CD4-positive, alpha-beta T cell treated with Interleukin-21 for 1 hour (primary cell): ENCODE measurements around the gene AOC2.
"Not testable (repeated sequence)": the region's sequence is repeated elsewhere in the genome, so short reads cannot be mapped to it uniquely, and the experiment has no call there.

Experiments used
- DNase-seq: peaks from one replicate; pipeline ENCODE4 v3.0.0-alpha.2; 2020

AOC2 gene

GRCh38 chr17:42832934-42833766, 11.2 kb upstream of the AOC2 start, which contains the start of gene PSME3:
PSME3 (plus strand) TSS chr17:42833397; CDS start chr17:42833632, 235 bp downstream.
- peak; percentile 91 for DNase-seq

DNA sequence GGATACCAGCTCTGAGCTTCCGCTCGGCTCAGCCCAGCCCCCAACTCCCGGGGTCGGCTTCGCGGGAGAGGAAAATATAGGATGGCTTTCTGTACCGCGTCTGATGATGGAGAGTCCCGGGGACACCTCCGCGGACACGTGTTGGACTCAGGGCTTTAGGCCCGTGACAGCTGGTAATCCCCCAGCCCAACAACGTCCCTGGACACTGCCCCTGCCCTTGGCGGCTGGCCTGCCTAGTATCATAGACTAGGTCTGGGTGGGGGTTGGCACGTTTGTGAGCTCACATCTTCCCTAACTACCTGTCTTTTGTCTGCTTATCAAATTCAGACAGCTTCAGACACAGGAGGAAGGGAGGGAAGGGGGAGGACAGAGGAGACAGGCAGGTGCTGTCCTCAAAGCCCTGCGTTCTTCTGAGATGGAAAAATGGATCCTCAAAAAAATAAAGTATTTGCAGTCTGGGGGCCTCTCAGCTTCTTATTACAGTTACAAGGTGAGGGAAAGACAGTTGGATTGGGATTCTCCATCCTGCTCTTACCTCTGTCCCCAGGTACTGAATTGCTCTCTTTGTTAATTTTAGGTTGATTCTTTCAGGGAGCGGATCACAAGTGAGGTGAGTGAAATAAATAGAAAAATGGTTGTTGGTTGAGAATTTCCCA, 10.5 kb upstream of the AOC2 start:
- DNase-seq = peak; percentile 4

DNA sequence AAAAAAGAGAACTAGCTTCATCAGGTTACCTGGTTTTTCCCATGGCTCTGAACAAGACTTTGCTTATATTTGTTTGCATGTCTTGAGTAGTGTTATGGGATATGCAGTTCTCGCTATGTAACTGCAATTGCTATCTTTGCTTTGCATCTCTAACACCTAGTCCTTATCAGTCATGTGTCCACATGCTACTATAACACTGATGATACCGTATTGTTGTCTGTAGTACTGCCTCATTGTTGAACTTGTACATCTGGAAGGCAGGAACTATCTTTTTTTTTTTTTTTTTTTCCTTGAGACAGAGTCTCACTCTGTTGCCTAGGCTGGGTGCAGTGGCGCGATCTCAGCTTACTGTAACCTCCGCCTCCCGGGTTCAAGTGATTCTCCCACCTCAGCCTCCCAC, 8.6 kb upstream of the AOC2 start:
- no peak for DNase-seq

GRCh38 chr17:42841975-42842685, 2.2 kb upstream of the AOC2 start:
- no peak for DNase-seq

- peak; percentile 34 for DNase-seq
Observed at GRCh38 chr17:42843358-42843934, 934 bp upstream of the AOC2 start.

DNA sequence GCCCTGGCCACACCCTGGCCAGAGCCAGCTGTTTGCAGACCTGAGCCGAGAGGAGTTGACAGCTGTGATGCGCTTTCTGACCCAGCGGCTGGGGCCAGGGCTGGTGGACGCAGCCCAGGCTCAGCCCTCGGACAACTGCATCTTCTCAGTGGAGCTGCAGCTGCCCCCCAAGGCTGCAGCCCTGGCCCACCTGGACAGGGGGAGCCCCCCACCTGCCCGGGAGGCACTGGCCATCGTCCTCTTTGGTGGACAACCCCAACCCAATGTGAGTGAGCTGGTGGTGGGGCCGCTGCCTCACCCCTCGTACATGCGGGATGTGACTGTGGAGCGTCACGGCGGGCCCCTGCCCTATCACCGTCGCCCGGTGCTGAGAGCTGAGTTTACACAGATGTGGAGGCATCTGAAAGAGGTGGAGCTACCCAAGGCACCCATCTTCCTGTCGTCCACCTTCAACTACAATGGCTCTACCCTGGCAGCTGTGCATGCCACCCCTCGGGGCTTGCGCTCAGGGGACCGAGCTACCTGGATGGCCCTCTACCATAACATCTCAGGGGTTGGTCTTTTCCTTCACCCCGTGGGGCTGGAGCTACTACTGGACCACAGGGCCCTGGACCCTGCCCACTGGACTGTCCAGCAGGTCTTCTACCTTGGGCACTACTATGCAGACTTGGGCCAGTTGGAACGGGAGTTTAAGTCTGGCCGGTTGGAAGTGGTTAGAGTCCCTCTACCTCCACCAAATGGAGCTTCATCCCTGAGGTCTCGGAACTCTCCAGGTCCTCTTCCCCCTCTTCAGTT, 578 bp downstream of the AOC2 start:
- no peak for DNase-seq

DNA sequence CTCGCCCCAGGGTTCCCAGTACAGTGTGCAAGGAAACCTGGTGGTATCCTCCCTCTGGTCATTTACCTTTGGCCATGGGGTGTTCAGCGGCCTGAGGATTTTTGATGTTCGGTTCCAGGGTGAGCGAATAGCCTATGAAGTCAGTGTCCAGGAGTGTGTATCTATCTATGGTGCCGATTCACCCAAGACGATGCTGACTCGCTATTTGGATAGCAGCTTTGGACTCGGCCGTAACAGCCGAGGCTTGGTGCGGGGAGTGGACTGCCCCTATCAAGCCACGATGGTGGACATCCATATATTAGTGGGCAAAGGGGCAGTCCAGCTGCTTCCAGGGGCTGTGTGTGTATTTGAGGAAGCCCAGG, 1.2 kb downstream of the AOC2 start:
- DNase-seq = no peak

- no peak for DNase-seq
Observed at GRCh38 chr17:42845918-42846593, 1.7 kb downstream of the AOC2 start.

- no peak for DNase-seq
Observed at GRCh38 chr17:42846594-42847280, 2.4 kb downstream of the AOC2 start.

DNA sequence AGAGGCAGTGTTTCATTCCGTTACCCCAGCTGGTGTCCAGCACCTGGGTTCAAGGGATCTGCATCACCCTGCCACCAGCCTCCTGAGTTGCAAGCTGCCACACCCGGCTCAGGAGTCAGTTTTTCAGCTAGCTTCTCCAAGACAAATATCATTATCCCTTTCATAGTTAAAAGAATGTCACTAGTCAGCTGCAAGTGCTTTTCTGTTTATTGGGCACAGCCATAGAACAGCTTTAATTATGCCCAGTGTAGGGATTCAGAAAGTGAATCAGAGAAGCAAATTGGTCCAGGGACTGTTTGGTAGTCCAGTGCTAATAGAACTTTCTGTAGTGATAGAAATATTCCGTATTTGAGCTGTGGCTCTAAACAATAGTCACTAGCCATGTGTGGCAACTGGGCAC, 3.7 kb downstream of the AOC2 start:
- DNase-seq = no peak

- DNase-seq = no peak
Observed at GRCh38 chr17:42849031-42849430, 4.7 kb downstream of the AOC2 start.

DNA sequence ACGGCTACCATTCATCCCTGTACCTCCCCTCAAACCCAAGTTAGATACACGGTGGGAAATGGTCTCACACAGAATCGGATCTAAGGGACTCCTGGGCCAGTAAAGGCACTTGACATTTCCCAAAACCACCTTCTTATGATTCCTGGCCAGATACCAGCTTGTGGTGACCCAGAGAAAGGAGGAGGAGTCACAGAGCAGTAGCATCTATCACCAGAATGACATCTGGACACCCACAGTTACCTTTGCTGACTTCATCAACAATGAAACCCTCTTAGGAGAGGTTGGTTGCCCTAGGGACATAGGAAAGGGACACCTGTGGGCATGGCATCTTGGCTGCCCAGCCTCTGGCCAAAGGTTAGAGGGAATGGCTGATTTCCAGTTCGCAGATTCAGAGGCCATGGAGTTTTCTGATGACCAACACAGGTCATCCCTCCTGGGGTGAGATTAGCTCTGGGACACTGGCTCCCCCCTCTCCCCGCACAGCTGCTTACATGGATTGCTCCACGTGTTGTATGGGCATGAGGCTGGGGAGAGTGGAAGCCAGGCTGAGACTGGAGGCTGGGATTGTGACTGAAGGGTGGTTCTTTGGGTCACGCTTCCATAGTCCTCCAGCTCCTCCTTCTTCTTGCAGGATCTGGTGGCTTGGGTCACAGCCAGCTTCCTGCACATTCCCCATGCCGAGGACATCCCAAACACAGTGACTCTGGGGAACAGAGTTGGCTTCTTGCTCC, 5.2 kb downstream of the AOC2 start:
- no peak for DNase-seq

DNA sequence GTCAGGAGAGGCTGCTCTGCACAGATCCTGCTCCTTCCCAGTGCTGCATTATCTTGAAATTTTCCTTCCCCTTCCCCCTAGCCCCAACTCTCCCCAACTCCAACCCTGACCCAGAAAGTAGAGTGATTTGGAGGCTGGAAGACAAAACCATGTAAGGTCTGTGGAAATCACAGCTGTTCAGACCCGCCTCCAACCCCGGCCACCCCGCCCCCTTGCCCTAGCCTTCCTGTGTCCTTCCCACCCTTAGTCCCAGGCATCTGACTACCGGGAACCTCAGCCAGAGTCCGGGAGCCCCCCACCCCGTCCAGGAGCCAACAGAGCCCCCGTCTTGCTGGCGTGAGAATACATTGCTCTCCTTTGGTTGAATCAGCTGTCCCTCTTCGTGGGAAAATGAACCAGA, 6.6 kb downstream of the AOC2 start, which contains the start of gene AOC3:
AOC3 (plus strand) TSS at position 246 of the 400 bp plus-strand sequence; CDS start at position 391, 145 bp downstream.
- no peak for DNase-seq

GRCh38 chr17:42851371-42852240, 7.2 kb downstream of the AOC2 start:
- not testable (repeated sequence) for DNase-seq

DNA sequence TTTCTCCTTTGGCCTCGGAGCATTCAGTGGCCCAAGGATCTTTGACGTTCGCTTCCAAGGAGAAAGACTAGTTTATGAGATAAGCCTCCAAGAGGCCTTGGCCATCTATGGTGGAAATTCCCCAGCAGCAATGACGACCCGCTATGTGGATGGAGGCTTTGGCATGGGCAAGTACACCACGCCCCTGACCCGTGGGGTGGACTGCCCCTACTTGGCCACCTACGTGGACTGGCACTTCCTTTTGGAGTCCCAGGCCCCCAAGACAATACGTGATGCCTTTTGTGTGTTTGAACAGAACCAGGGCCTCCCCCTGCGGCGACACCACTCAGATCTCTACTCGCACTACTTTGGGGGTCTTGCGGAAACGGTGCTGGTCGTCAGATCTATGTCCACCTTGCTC, 8.0 kb downstream of the AOC2 start:
- no peak for DNase-seq

DNA sequence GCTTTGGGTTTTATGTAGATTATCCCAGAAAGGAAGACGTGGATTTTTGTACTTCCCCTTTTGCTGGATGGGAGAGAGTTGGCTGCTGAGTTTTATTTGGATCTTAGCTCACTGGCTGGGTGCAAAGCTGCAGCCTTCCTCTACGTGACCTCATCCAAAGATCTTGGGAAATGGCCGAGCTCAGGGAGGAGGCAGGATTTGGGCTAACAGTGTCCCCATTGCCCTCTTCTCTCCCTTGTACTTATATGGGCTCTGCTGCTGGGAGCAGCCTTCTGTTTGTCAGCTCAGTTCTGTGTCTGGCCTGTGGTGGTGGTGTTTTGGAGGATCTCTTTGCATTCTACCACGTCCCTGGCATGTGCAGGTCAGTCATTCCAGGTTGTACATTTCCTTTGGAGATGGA, 8.6 kb downstream of the AOC2 start:
- DNase-seq = no peak

- no peak for DNase-seq
Observed at GRCh38 chr17:42853597-42853967, 9.2 kb downstream of the AOC2 start.

DNA sequence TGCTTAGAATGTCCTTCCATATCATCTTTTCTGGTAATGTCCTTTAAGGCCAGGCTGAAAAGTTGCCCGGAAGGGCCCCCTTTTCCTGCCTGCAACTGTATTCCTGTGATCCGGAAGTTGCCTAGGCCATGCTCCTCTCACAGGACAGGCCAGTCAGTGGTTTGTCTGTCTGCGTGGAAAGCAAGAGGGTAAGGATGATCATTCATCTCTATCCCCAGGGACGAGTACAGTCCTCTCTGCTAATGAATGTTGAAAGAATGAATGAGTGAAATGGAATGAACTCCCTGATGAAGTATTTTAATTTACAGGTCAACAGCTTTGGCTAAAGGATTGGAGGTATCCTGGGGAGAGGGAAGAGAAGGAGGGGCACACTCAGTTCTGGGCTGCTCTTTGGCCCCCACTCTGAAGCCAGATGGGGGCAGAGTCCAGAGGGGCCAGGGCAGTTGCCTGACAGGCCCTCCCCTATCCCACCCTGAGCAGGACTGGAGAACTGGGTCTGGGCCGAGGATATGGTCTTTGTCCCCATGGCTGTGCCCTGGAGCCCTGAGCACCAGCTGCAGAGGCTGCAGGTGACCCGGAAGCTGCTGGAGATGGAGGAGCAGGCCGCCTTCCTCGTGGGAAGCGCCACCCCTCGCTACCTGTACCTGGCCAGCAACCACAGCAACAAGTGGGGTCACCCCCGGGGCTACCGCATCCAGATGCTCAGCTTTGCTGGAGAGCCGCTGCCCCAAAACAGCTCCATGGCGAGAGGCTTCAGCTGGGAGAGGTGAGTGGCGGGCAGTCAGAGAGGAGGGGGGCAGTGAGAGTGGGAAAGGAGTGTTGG, 9.8 kb downstream of the AOC2 start:
- DNase-seq = no peak
